Stimulated activated CD4-positive, alpha-beta T cell treated with anti-CD3 and anti-CD28 coated beads, TNF-alpha, amount 100 ng/mL, for 1 hour (primary cell): ENCODE data around the gene SLC15A3.

Experiments used
- DNase-seq, 3 donors: peaks; one replicate each; pipeline ENCODE4 v3.0.0-alpha.2; 2020; ENCODE audit warnings: low read depth in 3 of 3, low spot score in 1 of 3

SLC15A3 gene

GRCh38 chr11:60951904-60952741, at the start of gene SLC15A3:
Gene SLC15A3, minus strand, starts transcription at chr11:60952176. Its CDS starts 625 bp downstream, at chr11:60951551.
- no peak for DNase-seq

DNA sequence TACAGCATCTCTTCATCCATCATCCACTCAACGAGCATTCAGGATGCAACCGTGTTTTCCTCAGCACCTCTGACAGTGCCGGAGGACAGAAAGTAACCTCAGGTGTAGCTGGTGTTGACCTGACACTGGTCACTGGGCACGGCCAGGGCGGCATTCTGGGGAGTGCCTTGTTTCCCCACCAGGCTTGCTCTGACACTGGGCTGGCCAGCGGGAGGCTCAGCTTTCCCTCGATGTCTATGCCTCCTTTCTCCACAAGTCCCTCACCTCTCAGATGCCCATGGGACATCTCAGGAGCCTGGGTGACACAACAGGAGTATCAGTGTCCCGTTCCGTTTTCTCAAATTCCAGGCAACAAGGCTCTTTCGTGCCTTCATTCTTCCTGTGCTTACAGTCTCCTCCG, 48.5 kb upstream of the SLC15A3 start:
- no peak for DNase-seq

DNA sequence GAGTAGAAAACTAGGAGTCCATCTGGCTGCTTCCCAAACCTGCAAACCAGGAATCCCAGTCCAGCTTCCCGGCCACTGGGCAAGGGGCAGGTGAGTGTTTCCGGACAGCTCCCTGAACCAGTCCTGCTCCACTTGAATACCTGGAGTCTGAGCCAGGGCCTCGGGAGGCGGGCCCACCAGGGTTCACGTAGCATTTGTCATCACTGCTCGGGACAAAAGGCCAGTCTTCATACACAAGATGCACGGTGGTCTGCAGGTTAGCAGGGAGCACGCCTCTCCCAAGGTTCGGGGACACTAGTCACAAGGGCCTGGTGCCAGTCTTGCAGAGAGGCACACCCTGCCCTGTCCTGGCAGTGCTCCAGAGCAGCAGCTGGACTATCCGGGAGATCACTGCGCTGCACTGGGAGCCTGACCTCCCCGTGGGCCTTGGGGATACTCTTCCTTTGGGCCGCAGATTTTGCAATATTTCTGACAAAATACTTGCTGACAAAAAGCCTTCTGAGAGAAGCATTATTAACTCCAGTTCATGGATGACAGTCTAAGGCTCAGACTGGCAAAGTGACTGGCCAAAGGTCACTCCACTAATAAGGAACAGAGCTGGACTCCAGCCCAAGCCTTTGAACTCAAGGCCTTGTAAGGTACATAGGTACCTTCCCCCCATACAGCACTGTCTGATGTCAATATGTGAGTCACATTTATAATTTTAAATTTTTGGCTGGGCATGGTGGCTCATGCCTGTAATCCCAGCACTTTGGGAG, 44.6 kb upstream of the SLC15A3 start:
- DNase-seq, result no peak

DNA sequence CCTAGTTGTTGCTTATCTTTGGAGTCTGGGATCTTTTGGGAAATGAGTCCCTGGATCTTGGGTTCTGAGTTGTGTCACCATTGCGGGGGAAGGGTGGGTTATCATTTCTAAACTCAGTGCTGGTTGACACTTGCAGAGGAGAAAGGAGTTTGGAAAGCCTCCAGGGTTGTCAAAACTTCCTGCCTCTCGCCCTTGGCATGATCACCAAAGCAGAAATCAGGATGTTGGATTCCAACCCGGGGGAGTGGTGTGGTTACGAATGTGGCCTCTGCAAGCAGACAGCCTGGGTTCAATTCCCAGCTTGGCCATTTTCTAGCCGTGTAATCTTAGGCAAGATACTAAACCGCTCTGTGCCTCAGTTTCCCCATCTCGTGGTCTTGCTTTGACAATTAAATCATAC, 43.8 kb upstream of the SLC15A3 start:
- no peak for DNase-seq

DNA sequence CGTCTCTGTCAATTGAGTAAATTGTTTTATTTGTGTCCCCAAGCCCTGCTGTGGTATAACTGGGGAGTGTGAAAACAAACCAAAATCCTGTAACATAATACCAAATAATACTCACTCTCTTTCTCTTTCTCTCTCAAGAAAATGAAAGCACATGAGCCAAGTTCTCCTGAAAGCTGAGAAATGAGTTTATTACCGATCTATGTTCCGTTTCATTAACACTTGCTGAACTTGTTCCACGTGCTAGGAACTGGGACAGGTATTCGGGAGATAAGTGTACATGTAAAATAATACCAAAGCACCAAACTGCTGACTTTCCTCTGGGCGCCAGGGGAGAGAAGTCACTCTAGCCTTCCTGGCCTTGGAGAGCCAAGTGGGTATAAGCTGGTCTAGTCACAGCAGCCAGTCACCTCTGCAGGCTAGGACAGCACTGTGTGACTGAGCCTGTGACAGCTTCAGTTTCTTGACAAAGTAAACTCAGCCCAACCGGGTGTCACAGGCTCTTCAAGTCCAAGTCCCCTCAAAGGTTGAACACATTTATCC, 42.6 kb upstream of the SLC15A3 start:
- DNase-seq, result no peak

DNA sequence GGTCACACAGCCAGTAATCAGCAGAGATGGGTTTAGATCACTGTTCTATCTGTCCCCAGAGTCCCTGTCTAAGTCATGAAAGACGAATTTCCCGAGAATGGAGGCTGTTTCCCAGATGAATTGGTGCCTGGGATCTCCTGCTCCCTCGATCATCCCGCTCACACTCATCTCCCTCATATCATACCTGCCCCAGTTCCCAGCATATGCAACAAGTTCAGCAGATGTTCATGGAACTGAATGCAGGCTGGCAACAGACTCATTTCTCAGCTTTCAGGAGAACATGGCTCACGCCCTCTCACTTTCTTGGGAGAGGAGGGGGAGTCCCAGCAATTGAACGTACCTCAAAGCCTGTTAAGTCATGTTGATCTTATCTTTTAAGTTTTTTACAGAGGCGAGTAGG, 41.6 kb upstream of the SLC15A3 start:
- no peak for DNase-seq

DNA sequence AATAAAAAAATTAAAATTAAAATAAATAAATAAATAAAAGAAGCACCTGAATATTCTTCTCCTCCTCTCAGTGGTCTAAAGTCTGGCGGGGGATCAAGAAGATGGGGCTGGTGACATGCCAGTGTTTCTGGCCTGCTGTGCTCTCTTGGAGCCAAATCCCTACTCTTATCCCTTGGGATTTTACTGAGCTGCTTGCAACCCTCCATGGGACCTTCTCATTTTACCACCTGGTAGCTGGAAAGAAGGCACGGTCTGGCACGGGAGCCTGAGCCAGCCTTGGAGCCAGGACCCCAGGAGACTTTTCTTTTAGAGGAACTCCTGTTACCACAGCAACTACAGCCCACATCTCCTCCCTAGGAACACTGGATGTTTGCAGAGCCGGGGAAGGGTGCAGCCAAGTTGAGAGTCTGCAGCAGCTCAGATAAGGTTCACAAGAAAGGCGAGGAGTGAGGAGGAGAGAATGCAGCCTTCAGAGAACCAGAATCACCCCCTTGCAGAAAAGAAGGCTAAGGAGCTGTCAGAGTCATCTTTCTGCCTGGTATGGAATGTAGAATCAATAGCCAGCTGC, 41.0 kb upstream of the SLC15A3 start:
- no peak for DNase-seq

DNA sequence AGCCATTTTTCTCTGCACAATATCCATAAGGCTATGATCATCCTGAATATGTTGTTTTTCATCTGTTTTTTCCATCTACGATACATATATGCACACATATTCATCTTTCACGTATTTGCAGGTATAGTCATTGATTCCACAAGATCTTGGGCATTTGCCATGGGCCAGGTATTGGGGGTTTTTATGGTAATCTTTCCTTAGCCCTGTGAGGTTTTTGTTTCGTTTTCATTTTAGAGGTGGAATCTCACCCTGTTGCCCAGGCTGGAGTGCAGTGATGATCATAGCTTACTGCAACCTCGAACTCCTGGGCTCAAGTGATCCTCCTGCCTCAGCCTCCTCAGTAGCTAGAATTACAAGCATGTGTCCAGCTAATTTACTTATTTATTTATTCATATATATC, 39.5 kb upstream of the SLC15A3 start:
- no peak for DNase-seq

DNA sequence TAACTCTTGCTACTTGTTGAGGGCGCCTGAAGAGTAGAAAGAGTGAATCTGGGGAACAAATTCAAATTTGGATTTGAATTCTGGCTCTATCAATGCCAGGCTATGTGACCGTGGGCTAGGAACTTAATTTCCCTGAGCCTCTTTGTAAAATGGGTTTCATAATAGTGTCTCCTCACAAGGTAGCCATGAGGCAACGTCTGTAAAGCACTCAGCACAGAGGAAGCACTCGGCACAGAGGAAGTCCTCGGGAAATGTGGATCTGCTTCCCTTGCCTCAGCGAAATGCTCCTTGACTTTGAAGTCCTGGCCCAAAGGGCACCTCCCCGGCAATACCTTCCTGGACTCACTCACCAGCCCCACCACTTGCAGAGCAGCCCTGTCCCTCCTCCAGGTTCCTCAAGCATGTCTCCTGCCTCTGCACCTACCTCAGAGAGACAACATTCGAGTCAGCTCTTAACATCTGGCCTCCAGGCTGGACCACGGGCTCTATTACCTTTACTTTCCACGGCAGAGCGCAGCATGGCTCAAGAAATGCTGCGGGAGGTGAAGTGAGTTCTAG, 37.2 kb upstream of the SLC15A3 start:
- DNase-seq, result no peak

- no peak for DNase-seq
Observed at GRCh38 chr11:60988658-60989057, 36.7 kb upstream of the SLC15A3 start.

DNA sequence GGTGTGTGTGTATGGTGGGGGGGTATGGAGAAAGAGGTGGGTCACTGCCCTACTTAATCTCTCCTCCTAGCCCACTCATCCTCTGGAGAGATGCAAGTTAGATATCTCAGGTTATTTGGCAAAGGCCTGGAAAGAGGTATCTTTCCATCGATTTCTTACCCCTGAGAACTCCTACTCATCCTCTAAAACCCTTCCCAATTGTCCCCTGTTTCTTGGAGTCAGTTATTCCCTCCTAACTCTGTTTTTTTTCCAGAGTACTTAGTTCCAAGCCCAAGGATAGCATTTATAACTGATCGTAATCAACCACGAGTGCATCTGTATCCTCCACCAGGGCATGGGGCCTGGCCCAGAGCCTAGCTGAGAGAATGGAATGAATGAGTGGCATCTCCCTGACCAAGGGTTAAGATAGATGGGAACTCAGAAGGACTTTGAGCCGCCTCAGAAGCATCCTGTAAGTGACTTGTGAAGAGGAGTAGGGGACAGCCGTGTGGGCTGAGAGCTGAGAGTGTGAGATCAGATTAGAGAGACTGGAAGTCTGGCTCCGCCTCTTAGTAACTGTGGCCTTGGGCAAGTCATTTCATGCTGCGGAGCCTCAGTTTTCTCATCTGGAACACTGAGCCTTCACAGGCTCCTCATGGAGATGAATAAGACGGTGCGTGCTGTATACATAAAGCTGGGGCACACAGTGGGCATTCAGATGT, 35.8 kb upstream of the SLC15A3 start:
- DNase-seq, result no peak

GRCh38 chr11:60985991-60986915, 34.3 kb upstream of the SLC15A3 start:
- peak; percentile 65 to 90 (median 87) for DNase-seq

- no peak for DNase-seq
Observed at GRCh38 chr11:60985501-60985900, 33.5 kb upstream of the SLC15A3 start.

- no peak for DNase-seq
Observed at GRCh38 chr11:60984636-60985035, 32.7 kb upstream of the SLC15A3 start.

DNA sequence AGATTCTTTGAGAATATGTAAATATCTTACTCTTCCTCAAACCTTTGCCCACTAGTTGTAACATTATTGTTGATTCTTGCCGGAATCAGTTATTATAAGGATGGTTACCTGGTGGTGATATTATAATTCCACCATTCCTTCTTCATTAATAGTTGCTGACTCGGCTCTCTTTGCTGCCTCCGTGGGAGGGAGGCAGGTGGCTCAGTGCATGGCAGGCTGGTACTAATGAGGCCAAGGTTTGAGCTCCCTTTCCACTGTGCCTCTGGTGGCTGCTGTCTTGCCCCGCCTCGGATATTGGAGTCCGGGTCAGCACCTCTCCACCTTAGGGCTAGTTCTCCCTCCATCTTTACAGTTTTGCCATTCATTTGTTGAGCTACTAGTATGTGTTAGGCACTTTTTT, 32.2 kb upstream of the SLC15A3 start:
- no peak for DNase-seq

GRCh38 chr11:60982184-60982583, 30.2 kb upstream of the SLC15A3 start:
- DNase-seq, result no peak

DNA sequence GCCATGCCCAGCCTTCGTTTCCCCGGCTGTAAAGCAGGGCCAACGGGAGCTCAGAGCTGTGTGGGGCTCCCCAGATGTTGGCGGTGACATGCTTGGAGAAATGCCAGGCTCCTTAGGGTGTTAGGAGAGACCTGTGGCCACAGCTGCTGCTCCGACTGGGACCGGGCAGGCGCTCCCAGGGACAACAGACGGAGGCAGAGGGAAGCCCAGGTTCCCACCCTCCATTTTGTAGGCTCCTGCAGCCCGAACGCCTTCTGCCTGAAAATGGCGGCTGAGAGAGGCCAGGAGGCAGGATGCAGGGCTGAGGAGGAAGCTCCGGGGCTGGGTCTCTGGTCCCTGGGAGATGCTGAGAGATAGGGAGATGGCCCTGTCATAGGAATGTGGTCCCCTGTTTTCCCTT, 29.5 kb upstream of the SLC15A3 start:
- DNase-seq, result no peak

DNA sequence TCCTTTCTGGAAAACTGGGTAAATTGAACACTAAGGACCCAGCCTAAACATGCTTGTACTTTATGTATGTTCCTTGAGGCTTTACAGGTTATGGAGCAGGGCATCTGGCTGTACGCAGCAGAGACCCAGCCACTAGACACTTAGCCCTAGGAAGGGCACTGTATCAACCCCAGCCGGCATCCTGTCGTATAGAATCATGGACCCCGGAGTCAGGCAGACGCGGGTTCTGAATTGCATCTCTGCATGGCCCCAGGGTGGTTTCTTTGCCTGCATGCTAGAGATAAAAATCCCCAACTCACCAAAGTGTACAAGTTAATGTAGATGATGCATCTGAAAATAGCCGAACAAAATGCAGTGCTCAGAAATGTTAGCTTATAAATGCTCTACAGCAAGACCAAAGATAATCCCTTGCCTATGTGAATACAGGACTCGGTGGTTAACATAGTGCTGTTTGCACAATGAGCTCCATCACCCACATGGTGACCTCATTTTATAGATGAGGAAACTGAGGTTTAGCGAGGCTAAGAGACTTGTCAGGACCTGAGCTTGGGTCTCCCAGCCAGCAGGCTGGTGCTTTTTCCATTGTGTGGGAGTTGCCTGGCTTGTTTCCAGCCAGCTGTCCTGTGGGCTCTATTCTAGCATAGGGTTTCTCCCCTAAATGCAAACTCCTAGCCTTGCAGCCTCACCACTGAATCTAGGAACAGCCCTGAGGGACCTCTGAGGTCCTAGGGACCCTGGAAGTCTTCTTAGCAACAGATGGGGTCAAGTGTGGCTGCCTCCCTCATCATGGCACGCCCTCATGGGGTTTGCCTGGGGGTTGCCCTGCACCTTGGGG, 26.8 kb upstream of the SLC15A3 start:
- DNase-seq, result no peak

GRCh38 chr11:60977836-60978235, 25.9 kb upstream of the SLC15A3 start:
- DNase-seq, result no peak
